GM21576 (cell line): ENCODE data around the gene LEMD3.

Experiments used
- ATAC-seq: cut with Tn5 transposase; IDR thresholded peaks from one replicate; pipeline ENCODE4 v1.9.1; 2021; ENCODE audit warnings: mild to moderate bottlenecking, moderate library complexity; ENCODE audit not compliant: unreplicated experiment

The LEMD3 gene

DNA sequence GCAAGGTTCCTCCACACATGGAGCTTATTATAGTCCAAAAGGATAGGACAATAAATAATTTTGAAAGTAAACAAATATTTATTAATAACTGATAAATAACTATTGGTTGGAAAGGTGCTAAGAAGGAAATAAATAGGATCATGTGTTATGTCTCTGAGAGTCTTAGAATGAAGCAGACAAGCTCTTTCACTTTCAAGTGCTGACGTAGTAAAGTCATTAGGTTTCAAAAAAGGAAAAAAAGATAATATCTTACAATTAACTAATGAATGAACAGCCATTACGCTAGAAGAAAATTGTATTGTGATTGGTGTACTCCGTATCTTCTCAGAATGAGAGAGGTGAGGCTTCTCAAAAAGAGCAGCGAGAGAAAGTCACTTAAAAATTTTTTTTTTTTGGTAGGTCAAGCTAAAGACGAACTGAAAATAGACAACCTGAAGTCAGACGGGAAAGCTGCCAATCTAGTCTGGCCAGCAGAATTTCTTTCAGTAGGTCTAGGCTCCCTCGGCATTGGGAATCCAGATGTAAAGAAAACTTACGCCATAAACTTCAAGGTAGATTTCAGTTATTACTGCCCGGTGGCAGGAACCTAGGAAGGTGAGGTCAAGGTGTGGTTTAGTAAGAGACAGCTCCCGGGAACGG lies 583 bp upstream of the LEMD3 start:
- ATAC-seq: peak; percentile 1

DNA sequence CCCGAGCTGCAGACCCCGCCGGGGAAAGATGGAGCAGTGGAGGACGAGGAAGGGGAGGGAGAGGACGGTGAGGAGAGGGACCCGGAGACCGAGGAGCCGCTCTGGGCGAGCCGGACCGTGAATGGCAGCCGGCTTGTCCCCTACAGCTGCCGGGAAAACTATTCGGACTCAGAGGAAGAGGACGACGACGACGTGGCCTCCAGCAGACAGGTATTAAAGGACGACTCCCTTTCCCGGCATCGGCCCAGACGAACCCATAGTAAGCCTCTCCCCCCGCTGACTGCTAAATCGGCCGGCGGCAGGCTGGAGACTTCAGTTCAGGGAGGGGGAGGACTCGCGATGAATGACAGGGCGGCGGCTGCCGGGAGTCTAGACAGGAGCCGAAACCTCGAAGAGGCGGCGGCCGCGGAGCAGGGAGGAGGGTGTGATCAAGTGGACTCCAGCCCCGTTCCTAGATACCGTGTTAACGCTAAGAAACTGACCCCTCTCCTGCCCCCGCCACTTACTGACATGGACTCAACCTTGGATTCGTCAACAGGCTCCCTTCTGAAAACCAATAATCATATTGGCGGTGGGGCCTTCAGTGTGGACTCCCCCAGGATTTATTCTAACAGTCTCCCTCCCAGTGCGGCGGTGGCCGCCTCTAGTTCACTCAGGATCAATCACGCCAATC lies 962 bp downstream of the LEMD3 start:
- ATAC-seq: peak; percentile 42

DNA sequence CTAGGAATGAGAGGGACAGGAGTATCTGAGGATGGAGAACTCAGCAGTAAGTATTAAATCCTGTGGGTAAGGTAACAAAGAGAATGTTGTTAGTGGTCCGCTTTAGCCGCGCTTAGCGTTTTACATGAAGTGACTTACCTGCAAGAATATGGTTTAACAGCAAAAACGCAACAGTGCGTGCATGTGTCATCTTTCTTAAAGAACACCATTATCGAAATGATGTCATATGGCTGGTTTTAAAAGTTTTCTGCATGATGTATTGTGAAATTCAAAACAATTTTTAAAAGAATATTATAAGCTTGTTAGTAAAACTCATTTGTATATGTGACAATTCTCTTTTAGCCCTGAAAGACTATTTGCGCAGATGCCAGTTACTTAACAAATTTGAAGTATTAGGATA lies 1.7 kb downstream of the LEMD3 start:
- ATAC-seq: no peak

DNA sequence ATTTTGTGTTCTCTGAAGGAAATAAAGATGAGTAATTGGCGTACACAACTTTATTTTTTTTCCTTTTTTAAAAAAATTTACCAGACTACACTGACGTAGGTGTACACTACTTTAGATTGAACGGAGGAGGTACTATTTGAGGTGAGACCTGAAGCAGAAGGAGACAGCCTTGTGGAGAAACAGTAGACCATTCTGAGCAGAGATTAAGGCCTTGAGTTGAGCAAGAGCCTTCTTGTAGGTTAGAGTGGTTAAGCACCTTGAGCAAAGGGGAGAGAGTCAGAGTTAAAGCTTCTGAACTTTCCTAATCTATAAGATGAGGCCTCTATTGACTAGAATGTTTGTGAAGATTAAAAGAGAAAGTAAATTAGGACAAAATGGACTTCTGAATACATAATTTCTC lies 2.5 kb downstream of the LEMD3 start:
- ATAC-seq: no peak

DNA sequence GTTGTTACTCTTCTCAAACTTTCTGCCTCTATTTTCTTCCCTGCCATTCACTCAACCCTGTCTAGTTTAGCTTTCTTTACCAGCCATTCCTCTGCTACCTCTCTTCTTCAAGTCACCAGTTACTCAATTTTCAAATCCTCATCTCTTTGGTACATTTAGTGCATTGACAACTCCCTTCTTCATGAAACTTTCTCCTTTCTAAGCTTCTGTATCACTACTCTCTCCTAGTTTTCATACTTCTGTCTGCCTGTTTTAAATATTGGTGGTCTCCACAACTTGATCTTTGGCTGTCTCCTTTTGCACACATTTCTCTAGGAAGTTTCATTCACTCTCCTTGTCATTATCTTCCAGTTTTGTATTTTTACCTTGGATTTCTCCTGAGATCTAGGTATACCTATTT lies 6.0 kb downstream of the LEMD3 start:
- ATAC-seq: no peak

DNA sequence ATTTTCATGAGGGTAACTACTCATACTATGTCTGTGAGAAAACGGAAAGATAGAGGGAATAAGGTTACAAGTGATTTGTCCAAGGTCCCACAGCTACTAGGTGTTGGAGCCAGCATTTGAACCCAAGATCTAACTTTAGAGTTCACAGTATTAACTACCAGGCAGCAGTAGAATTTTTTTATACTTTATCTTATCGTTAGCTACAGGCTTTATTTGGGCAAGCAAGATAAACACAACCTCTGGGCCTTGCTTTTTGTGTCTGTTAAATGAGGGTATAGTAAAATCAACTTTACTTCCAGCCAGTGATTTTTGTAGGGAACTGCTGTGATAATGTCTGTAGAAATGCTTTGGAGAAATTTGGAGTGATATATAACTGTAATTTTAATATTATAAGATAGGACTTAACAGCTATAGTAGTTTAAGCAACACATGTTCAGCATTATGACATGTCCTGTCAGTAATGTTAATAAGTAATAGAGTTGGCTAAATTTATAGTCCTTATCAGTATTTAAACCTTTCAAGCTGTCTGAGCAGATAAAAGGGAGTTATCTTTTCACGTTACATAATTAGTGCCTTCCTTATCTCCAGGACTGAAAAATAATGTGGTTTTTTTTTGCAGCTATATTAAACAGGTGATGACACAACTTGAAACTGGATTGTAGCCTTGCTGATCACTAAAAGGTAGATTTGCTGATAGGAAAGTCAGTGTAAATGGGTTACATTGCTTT lies 12.8 kb downstream of the LEMD3 start:
- ATAC-seq: no peak

DNA sequence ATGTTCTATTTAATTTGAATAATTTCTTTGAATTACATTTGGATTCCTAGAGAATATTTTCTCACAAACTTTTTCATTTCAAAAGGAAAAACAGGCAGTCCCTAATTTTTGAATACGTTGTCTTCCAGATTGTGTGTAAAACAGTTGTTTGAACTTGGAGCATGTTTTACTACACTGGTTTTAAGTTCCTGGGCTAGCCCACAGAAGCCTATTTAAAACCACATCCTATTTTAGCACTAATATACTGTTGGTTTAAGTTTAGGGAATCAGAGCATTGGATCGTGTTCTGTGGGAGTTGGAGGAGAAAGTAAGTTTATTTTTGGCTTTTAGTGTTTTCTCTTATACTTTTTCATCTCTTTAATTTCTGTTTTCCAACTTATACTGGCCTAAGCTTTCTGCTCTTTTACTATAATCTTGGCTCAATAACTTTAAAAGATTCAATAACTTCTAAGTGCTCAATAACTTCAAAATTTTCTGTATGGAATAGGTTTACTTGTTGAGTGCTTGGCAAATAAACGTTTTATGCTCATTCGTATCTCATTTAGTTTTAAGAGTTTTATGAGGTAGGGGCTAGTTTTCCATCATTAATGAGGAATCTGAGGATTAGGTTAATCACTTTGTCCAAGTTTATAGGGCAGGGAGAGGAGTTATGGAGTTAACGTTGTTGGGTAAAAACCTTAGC lies 14.9 kb downstream of the LEMD3 start:
- ATAC-seq: no peak

DNA sequence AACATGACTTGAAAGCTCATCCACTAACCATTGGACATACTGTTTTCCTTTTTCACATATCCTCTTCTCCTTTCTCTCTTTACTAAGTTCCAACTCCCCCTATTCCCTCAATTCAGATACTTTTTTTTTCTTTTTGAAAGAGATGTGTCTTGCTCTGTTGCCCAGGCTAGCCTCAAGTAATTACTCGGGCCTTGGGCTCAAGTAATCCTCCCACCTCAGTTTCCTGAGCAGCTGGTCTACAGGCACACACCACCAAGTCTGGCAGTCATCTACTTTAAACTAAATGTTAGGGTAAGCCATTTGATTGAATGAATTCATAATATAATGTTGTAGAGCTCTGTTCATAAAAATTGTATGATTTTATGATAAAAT lies 15.5 kb downstream of the LEMD3 start:
- no peak for ATAC-seq

DNA sequence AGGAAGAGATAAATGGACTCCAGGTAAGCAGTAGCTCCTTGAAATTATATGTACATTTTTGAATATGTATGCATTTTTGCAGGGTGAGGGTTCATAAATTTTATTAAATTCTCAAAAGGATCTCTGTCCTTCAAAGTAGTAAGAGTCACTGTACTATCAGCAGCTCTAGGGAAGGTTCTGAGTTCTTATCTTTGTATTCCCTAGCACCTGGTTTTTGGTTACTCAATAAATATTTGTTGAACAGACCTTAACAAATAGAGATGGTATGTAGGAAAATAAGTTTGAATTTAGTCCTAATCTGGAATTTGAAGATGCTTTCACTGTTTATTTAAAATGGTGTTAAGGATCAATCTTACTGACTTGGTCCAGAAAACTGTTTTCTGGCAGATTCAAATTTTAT lies 18.3 kb downstream of the LEMD3 start:
- no peak for ATAC-seq

DNA sequence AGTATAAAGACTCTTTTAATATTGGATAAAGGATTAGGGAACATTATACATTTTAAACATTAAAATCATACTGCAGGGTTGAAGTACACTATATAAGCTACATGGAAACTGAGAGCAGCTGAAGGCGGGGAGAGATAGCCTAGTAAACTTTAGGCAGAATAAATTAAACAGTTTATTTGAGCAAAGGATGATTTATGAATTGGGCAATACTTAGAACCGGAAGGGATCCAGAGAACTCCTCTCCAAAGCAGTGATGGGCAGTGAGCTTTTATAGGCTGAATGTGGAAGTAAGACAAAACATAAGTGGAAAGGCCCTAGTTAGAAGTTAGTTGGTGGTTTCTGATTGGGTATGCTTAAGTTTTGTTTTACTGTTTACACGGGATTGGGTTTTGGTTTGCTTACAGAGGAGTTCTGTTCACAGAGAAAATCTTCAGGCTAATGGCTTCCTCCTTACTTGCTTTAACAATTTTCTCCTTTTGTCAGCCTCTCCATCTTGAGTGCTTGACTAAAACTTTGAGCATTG lies 18.9 kb downstream of the LEMD3 start:
- ATAC-seq: peak; percentile 47

DNA sequence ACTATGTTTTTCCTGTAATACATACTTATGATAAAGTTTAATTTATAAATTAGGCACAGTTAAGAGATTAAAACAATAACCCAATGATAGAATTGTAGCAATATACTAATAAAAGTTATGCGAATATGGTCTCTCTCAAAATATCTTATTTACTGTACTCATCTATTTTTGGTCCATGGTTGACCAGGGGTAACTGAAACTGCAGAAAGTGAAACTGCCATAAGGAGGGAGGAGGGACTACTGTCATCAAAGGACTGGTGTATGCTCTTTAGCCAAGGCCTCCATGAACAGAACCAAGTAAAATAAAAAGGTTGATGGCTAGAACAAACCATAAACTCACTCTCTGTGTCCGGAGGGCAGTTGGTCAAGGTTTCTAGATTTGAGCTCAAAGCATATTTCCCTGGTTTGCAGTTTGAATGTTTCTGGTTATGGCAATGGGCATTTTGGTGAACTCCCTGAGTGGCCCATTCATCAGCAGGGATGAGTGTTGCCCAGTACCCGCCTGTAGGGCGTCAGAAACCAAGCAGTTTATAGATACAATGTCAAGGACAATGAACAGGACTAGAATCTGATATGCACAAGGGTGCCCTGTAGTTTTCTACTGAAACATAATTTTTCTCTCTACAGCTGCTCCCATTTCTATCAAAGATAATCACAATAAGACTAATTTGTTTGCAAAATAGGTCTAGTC lies 19.8 kb downstream of the LEMD3 start:
- peak; percentile 94 for ATAC-seq

DNA sequence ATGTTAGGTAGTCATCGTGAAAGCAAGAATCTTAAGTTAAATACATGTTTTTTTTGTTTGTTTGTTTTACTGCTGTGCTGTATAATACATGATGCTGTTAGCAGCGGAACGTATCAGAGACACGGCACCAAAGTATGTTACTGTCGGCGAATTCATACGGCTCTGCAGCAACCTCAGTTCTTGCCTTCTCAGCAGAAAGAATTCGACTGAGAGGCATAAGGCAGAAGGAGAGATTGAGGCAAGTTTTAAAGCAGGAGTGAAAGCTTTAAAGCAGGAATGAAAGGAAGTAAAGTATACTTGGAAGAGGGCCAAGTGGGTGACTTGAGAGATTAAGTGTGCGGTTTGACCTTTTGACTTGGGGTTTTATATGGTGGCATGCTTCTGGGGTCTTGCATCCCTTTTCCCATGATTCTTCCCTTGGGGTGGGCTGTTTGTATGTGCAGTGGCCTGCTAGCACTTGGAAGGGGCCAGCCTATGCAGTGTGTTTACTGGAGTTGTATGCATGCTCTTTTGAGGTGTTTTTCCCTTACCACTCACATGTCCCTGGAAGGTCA lies 23.7 kb downstream of the LEMD3 start:
- ATAC-seq: no peak

DNA sequence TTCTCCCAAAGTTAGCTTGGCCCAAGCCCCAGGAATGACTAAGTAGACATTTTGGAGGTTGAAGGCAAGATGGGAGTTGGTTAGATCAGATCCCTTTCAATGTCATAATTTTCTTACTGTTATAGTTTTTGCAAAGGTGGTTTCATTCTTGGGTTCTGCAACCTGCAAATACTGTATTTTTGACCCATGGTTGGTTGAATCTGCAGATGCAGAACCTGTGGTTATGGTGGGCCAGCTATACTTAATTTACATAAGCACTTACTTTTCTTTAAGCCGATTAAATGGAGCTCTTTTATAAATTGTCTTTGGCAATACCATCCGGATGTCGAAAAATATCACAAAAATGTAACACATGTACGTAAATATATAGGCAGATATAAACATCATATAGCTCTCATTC lies 25.6 kb downstream of the LEMD3 start:
- ATAC-seq: no peak

DNA sequence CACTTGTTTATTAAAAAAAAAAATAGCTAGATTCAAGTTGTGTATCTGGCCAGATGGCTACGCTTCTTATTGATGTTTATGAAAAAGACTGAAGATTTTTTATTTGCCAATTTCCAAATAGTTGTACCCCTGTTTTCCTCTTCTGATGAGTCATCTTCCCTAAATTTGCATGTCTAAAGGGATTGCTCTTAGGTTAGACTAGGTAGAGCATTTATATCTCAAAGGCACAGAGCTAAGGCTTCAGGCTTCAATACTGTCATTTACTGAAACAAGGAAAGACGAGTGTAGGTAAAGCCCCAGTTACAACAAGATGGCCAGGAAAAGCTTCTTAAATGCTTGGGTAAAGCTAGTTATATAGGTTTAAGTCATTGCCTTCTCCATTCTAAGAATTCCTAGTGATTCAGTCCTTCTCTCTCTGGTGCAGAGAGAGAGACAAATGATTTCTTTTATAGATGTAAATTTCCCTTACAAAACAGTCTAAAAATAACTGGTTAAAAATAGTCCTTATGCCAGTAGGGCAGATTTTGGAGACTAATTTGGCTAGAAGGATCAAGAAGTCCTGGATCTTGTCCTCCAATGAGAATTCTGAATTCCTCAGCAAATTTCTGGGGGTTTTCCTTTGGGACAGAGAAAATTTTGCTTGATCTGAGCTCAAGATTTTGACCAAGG lies 26.1 kb downstream of the LEMD3 start:
- ATAC-seq: no peak

DNA sequence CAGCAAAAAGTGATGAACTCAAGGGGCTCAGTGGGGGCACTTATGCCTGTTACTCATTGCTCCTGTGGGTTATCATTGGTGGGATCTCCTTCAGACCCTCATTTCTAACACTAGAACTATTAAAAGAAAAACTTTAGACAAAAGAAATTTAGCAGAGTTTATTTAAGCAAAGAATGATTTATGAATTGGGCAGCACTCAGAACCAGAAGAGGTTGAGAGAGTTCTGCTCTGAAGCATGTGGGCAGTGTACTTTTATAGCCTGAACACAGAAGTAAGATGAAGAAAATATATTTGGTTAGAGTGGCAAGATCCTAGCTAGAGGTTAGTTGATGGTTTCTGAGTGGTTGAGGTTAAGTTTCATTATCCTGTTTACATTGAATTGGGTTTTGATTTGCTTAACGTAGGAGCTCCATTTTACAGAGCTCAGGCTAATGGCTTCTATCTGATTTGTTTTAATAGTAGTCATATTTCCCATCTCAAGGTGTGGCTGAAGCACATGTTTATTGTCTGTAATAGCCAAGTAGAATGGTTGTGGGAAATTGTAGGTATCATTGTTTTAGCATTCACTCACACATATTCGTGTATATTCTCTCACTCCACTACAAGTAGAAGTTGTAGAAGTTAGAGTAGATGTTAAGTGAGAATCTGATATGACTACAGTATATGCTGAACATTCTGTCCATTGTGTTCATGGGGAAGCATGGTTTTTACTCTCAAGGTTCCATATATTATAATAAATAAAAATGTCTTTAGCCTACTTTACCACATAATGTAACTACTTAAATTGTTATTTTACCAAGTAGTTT lies 27.6 kb downstream of the LEMD3 start:
- ATAC-seq: no peak

DNA sequence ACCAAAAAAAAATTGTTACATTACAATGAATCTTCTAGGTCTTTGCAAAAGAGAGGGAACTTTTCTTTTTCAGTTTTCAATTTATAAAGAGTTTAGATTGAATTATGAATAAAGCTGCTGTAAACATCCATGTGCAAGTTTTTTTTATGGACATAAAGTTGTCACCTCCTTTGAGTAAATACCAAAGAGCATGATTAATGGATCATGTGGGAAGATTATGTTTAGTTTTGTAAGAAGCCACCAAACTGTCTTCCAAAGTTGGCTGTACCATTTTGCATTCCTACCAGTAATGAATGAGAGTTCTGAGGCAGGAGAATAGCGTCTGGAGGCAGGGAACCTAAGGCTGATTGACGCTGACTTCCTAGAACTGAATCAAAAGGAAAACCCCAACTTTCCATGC lies 30.2 kb downstream of the LEMD3 start:
- ATAC-seq: no peak

DNA sequence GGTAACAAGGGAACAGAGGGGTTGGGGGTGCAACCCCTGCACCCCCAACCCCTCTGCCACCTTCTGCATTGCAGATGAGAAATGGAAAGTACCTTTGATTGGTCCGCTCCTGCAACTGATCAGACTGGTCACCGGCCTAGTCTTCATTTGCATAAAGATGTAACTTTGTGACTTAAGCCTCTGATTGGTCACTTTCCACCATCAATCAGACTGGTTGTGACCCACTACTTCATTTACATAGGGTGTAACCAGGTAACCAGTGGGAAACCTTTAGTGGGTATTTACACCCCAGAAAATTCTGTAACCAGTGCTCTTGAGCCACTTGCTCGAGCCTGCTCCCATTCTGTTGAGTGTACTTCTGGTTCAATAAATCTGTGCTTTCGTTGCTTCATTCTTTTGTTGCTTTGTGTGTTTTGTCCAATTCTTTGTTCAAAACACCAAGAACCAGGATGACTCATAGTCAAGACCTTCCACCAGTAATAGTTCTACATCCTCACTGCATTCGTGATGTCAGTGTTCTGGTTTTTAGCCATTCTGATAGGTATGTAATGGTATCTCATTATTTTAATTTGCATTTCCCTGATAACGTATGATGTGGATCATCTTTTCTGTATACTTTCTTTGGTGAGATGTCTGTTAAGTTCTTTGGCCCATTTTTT lies 30.8 kb downstream of the LEMD3 start:
- ATAC-seq: no peak

DNA sequence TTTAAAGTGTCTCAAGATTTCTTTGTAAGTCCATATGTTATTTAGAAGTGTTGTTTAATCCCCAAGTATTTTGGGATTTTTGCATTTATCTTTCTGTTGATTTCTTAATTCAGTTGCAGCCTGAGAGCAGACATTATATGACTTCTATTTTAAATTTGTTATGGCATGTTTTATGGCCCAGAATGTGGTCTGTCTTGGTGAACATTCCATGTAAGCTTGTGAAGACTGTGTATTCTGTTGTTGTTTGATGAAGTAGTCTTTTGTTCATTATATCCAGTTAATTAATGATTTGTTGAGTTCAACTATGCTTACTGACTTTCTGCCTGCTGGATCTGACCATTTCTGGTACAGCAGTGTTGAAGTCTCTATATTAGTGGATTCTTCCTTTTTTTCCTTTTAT lies 34.0 kb downstream of the LEMD3 start:
- no peak for ATAC-seq
